Esophagus squamous epithelium (tissue), 4 donors: ENCODE data around the gene COL23A1.
A peak's percentile ranks its signal among the peaks of the same experiment; 100 is the strongest.

Experiments
- CTCF ChIP-seq, 6 experiments: fragments of 450-650 bp in 4 of 6; fragments of 200-600 bp in 2 of 6; sonication (generic) in 2 of 6; IDR thresholded peaks; one replicate each; pipeline ENCODE4 v1.5.1; 2016 to 2019; ENCODE audit warnings: antibody characterized with exemption in 6 of 6, mild to moderate bottlenecking in 4 of 6, moderate library complexity in 4 of 6
- POLR2A ChIP-seq, 4 donors: fragments of 450-650 bp; IDR thresholded peaks; one replicate each; pipeline ENCODE4 v1.6.1; 2017; ENCODE audit warnings: antibody characterized with exemption in 4 of 4, mild to moderate bottlenecking in 4 of 4, moderate library complexity in 3 of 4

GRCh38 chr5:178626484-178627258, 36.5 kb upstream of the COL23A1 start, which contains the start of gene CLK4:
- TF ChIP-seq POLR2A (IDR thresholded peaks at IDR 0.05) (peak in 2 of 4 donors; percentile 47 to 88), CTCF (IDR thresholded peaks at IDR 0.05) (no peak)
